Lower lobe of right lung (tissue), 2 donors: ENCODE measurements around the gene RNF6. TPM values are rescaled to one million over a fixed set of nuclear protein-coding genes. Genes with fewer than 3 reads are reported as not detected.
"Not testable (repeated sequence)": the region's sequence is repeated elsewhere in the genome, so short reads cannot be mapped to it uniquely, and the experiment has no call there.

Experiments
- ATAC-seq, 2 donors: fragments of 200-7000 bp; cut with Tn5 transposase; one replicate each; pipeline ENCODE4 v1.9.1; 2020 to 2022; ENCODE audit warnings: mild to moderate bottlenecking in 2 of 2, moderate library complexity in 2 of 2
- DNase-seq: peaks from one replicate; pipeline ENCODE4 v3.0.0-alpha.2; 2020
- H3K27ac ChIP-seq: fragments of 200-600 bp; one replicate; pipeline ENCODE4 v1.8.0; 2022
- H3K27me3 ChIP-seq: fragments of 200-600 bp; one replicate; pipeline ENCODE4 v1.8.0; 2022; ENCODE audit warnings: low read depth
- H3K36me3 ChIP-seq: fragments of 200-600 bp; one replicate; pipeline ENCODE4 v1.8.0; 2022; ENCODE audit warnings: mild to moderate bottlenecking
- H3K4me1 ChIP-seq: fragments of 200-600 bp; one replicate; pipeline ENCODE4 v1.8.0; 2022
- H3K4me3 ChIP-seq: fragments of 200-600 bp; one replicate; pipeline ENCODE4 v1.8.0; 2022; ENCODE audit warnings: mild to moderate bottlenecking
- H3K9me3 ChIP-seq: fragments of 200-600 bp; one replicate; pipeline ENCODE4 v1.8.0; 2022
- CTCF ChIP-seq: fragments of 200-600 bp; IDR thresholded peaks from one replicate; pipeline ENCODE4 v1.8.0; 2022; ENCODE audit warnings: antibody characterized with exemption, mild to moderate bottlenecking
- intact Hi-C: fragments of 100-400 bp; cut with DNase I; formaldehyde crosslinking; loops from one replicate; pipeline ENCODE4 v1.11.0; 2022
- total RNA-seq: library from RNA; stranded (reverse); fragmentation: NEBNext Ultra II Directional; extraction: Animal tissue kit (Norgen Biotek cat#: 25700); gene quantifications from one replicate; pipeline ENCODE4 v1.2.1, GENCODE V29; 2021
- donor health status: DM: no; HTN: yes; CAD: no; lungs with severe emphysema.

The RNF6 gene
- total RNA-seq, 1 donor from 2014 or later, result 29.3 TPM

GRCh38 chr13:26253262-26253786 is 31.2 kb upstream of the RNF6 start:
- intact Hi-C loops, result no loop called here
- peaks cover 25% of the 10 kb centered on the region for H3K4me1 ChIP-seq
- H3K27ac ChIP-seq, result peak overlapping the region; percentile 89
- H3K36me3 ChIP-seq, result no peaks in the 10 kb centered on the region
- no peaks in the 10 kb centered on the region for H3K27me3 ChIP-seq
- no peak for DNase-seq
- no peaks in the 10 kb centered on the region for H3K9me3 ChIP-seq
- no peak for ATAC-seq
- H3K4me3 ChIP-seq, result peak overlapping the region; percentile 92
- TF ChIP-seq CTCF, result no peak

GRCh38 chr13:26252006-26252405 is 29.9 kb upstream of the RNF6 start:
- H3K36me3 ChIP-seq, H3K27ac ChIP-seq, H3K4me3 ChIP-seq, H3K9me3 ChIP-seq, intact Hi-C loops, DNase-seq, ATAC-seq, H3K27me3 ChIP-seq: not testable (repeated sequence)
- H3K4me1 ChIP-seq, result peaks cover 20% of the 10 kb centered on the region

GRCh38 chr13:26249551-26249950 is 27.4 kb upstream of the RNF6 start:
- Histone ChIP-seq H3K4me3 (no peak overlapping the region), H3K4me1 (no peaks in the 10 kb centered on the region), H3K9me3 (no peaks in the 10 kb centered on the region), H3K27ac (no peak overlapping the region), H3K36me3 (no peaks in the 10 kb centered on the region), H3K27me3 (no peaks in the 10 kb centered on the region)
- intact Hi-C loops, result no loop called here
- DNase-seq (no peak), ATAC-seq (no peak)
- TF ChIP-seq CTCF, result no peak

DNA sequence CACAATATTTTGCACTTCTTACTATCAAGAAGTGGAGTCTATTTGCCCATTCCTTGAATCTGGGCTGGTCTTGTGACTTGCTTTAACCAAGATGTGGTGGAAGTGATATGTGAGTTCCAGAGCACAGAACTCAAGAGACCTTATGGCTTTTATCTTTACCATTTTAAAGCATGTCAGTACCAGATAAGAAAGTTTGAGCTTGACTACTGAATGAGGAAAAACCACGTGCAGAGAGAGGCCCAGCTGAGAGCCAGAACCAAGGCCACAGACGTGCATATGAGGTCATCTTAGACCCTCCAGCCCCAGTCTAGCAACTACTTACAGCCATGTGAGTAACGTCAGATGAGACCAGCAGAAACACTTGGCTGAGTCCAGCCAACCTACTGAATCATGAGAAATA is 25.5 kb upstream of the RNF6 start:
- H3K4me1 ChIP-seq, result no peaks in the 10 kb centered on the region
- DNase-seq (no peak), ATAC-seq (peak in 1 of 2 donors; percentile 21)
- no peak overlapping the region for H3K4me3 ChIP-seq
- H3K27me3 ChIP-seq, result no peaks in the 10 kb centered on the region
- no peaks in the 10 kb centered on the region for H3K36me3 ChIP-seq
- no peak for TF ChIP-seq CTCF
- intact Hi-C loops, result no loop called here
- peaks cover under 1% of the 10 kb centered on the region for H3K9me3 ChIP-seq
- no peak overlapping the region for H3K27ac ChIP-seq

GRCh38 chr13:26247011-26247410 is 24.9 kb upstream of the RNF6 start:
- intact Hi-C loops, result no loop called here
- DNase-seq, result no peak
- H3K4me1 ChIP-seq, result no peaks in the 10 kb centered on the region
- no peak overlapping the region for H3K27ac ChIP-seq
- no peak for ATAC-seq
- H3K36me3 ChIP-seq, result no peaks in the 10 kb centered on the region
- no peaks in the 10 kb centered on the region for H3K27me3 ChIP-seq
- H3K9me3 ChIP-seq, result peaks cover 4% of the 10 kb centered on the region
- no peak overlapping the region for H3K4me3 ChIP-seq
- no peak for TF ChIP-seq CTCF

DNA sequence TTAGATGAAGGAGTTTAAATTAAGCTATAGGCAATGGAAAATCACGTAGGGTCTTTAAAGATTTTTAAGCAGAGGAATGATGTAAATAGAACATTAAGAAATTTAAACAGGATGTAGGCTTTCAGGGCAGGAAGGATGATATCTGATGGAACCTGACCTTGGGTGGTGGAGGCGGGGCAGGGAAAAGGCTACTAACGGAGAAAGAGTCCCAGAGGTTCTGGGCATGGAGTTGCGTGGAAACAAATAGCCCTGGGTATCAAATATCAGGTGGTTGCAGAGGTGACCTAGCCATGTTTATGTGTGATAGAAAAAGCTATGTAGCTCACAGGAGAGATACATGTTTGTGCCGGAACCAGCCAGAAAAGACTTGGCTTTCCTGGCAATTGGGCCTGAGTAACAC is 24.0 kb upstream of the RNF6 start:
- Histone ChIP-seq H3K36me3 (no peaks in the 10 kb centered on the region), H3K27me3 (no peaks in the 10 kb centered on the region), H3K4me1 (no peaks in the 10 kb centered on the region), H3K27ac (no peak overlapping the region), H3K9me3 (peaks cover 4% of the 10 kb centered on the region), H3K4me3 (no peak overlapping the region)
- ATAC-seq, result no peak
- DNase-seq, result no peak
- TF ChIP-seq CTCF, result no peak
- intact Hi-C loops, result no loop called here
